Panc1 (cell line): ENCODE results near the gene PCNX2. TPM values are rescaled to one million over a fixed set of nuclear protein-coding genes. Genes with fewer than 3 reads are reported as not detected.

ENCODE experiments used
- ATAC-seq: fragments of 200-7000 bp; cut with Tn5 transposase; 2 replicates; pipeline ENCODE4 v1.9.1; 2020; ENCODE audit warnings: mild to moderate bottlenecking, moderate library complexity
- BruUV-seq: library from RNA; stranded (reverse); fragments of 400-500 nt; replicated peaks from 2 replicates; lab custom pipeline; 2021; lab: Mats Ljungman, UMichigan
- CTCF ChIA-PET: fragments of 300-600 bp; sonication (Branson Sonifier 250); formaldehyde crosslinking; loops from one replicate; lab custom pipeline; 2022; ENCODE audit warnings: antibody characterized with exemption; lab: Charles Lee
- POLR2A ChIA-PET: fragments of 300-600 bp; sonication (Branson Sonifier 250); formaldehyde crosslinking; loops from one replicate; lab custom pipeline; 2022; ENCODE audit warnings: antibody characterized with exemption; lab: Charles Lee
- DNase-seq: peaks from one replicate; pipeline ENCODE4 v3.0.0-alpha.2; 2010; ENCODE audit warnings: low read depth, low spot score
- H3K27ac ChIP-seq: 2 replicates; pipeline ENCODE4 v1.5.1; 2011; ENCODE audit warnings: mild to moderate bottlenecking, low read length, inconsistent platforms
- H3K27me3 ChIP-seq: fragments of 200-500 bp; sonication (Bioruptor generic); 2 replicates; pipeline ENCODE4 v1.6.0; 2014; ENCODE audit warnings: low read length, inconsistent platforms; ENCODE audit not compliant: control insufficient read depth, insufficient read depth
- H3K36me3 ChIP-seq: fragments of 200-500 bp; sonication (Bioruptor generic); 2 replicates; pipeline ENCODE4 v1.5.1; 2014; ENCODE audit warnings: inconsistent platforms, mild to moderate bottlenecking, low read length, moderate library complexity; ENCODE audit not compliant: control insufficient read depth, insufficient read depth
- H3K4me1 ChIP-seq: 2 replicates; pipeline ENCODE4 v1.5.1; 2011; ENCODE audit warnings: inconsistent platforms, mild to moderate bottlenecking, low read length, moderate library complexity; ENCODE audit not compliant: control insufficient read depth, insufficient read depth
- H3K4me3 ChIP-seq, 2 experiments: 2 replicates each; pipeline ENCODE4 v1.5.1; 2011 to 2012; ENCODE audit warnings: low read depth in 2 of 2, low read length in 2 of 2, mild to moderate bottlenecking in 2 of 2, inconsistent platforms in 1 of 2, moderate library complexity in 1 of 2
- H3K9me3 ChIP-seq: fragments of 200-500 bp; sonication (Bioruptor generic); 2 replicates; pipeline ENCODE4 v1.5.1; 2014; ENCODE audit warnings: low read depth, mild to moderate bottlenecking, inconsistent platforms, low read length, moderate library complexity; ENCODE audit not compliant: control insufficient read depth, insufficient read depth
- CTCF ChIP-seq: fragments of 450-650 bp; IDR thresholded peaks from 2 replicates; pipeline ENCODE4 v1.5.1; 2017; ENCODE audit warnings: mild to moderate bottlenecking
- POLR2AphosphoS5 ChIP-seq: IDR thresholded peaks from 2 replicates; pipeline ENCODE4 v1.6.1; 2012; ENCODE audit warnings: mild to moderate bottlenecking, low read depth, low read length, moderate library complexity
- REST ChIP-seq, 2 experiments: IDR thresholded peaks; 2 replicates each; pipeline ENCODE4 v1.6.1; 2011 to 2012; ENCODE audit warnings: low read depth in 2 of 2, control low read depth in 1 of 2, low read length in 1 of 2, mild to moderate bottlenecking in 1 of 2, moderate library complexity in 1 of 2; ENCODE audit not compliant: insufficient read depth in 1 of 2
- SIN3A ChIP-seq: IDR thresholded peaks from 2 replicates; pipeline ENCODE4 v1.6.1; 2012; ENCODE audit warnings: low read depth, mild to moderate bottlenecking, low read length, moderate library complexity, borderline replicate concordance; ENCODE audit not compliant: insufficient read depth
- TCF7L2 ChIP-seq: IDR thresholded peaks from 2 replicates; pipeline ENCODE4 v1.6.1; 2011; ENCODE audit warnings: mild to moderate bottlenecking, low read depth, low read length, inconsistent platforms
- in situ Hi-C: cut with HindIII; loops from 2 replicates; pipeline ENCODE4 v1.10.0; 2016; ENCODE audit warnings: low sequenced_read_pairs, low pct_unique_long_range_greater_than_20kb
- intact Hi-C: fragments of 100-400 bp; cut with micrococcal nuclease; formaldehyde crosslinking; loops from one replicate; pipeline ENCODE4 v1.10.0; 2022; ENCODE audit not compliant: unreplicated experiment
- total RNA-seq: library from RNA; stranded (reverse); gene quantifications from one replicate; pipeline ENCODE4 v1.2.1, GENCODE V29; 2021; ENCODE audit not compliant: unreplicated experiment

The PCNX2 gene
- total RNA-seq, 1 experiment from 2014 or later = 2.6 TPM

- Histone ChIP-seq H3K4me3 (no peak overlapping the region), H3K9me3 (no peaks in the 10 kb centered on the region), H3K36me3 (no peaks in the 10 kb centered on the region), H3K27ac (no peak overlapping the region), H3K27me3 (no peaks in the 10 kb centered on the region), H3K4me1 (peaks cover 4% of the 10 kb centered on the region; the same call in 1 of the 2 replicates)
- in situ Hi-C loops (no loop called here), intact Hi-C loops (no loop called here)
- no peak for TF ChIP-seq CTCF
- ChIA-PET CTCF (no interaction called here), POLR2A (interaction anchor here (0.5 kb wide), 1 partner anchor 928 kb away, joined by 6 read pairs; no protein-coding TSS in a partner anchor)
- BruUV-seq = no TSS peak
- DNase-seq (no peak), ATAC-seq (no peak)
These were observed 33.8 kb downstream of the PCNX2 start for GRCh38 chr1:233261695-233262094.

DNA sequence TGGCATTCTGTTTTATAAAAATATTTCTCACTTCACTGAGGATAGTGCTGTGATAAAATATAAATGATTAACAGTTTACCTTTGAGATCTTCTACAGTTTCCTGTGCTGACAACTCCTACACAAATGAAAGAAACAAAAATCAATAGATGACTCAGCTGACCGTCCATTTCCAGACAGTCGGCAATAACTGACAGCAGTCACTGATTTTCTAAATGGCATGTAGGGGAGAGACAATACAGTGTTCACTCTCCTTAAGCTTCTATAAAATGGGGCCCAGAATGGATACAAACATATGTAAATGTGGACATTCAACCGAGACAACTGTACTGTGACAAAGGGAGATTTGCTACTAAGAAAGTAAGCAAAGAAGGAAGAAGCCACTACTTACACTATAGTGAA, 34.3 kb downstream of the PCNX2 start:
- TF ChIP-seq REST (IDR thresholded peaks at IDR 0.05; ENCODE audit: insufficient read depth in 1 of 2, low read depth in 2 of 2, low read length in 1 of 2) (no peak), TCF7L2 (no peak), CTCF (no peak), SIN3A (no peak), POLR2AphosphoS5 (no peak)

More for the DNA sequence above, 34.3 kb downstream of the PCNX2 start:
- no peak overlapping the region for H3K4me3 ChIP-seq
- peaks cover 4% of the 10 kb centered on the region; the same call in 1 of the 2 replicates for H3K4me1 ChIP-seq
- DNase-seq (peak; percentile 15), ATAC-seq (0 out of 2 replicates have a peak, but pooled peaks have one; percentile 42)
- H3K27me3 ChIP-seq = no peaks in the 10 kb centered on the region
- in situ Hi-C loops = no loop called here
- H3K9me3 ChIP-seq = no peaks in the 10 kb centered on the region
- POLR2A ChIA-PET = interaction anchor here (0.5 kb wide), 1 partner anchor 928 kb away, joined by 6 read pairs; no protein-coding TSS in a partner anchor
- intact Hi-C loops = no loop called here
- H3K36me3 ChIP-seq = no peaks in the 10 kb centered on the region
- H3K27ac ChIP-seq = 0 out of 2 replicates have a peak overlapping the region, but pooled peaks have one; percentile 23
- no TSS peak for BruUV-seq
- CTCF ChIA-PET = no interaction called here
